GM12873 (cell line): ENCODE results near the gene CREB5.

Source experiments
- TF ChIP-seq, protein P1 (sequence below): IDR thresholded peaks from 2 replicates; pipeline ENCODE4 v1.5.1; 2012; ENCODE audit warnings: low read depth, mild to moderate bottlenecking, moderate library complexity, low read length, control low read depth; ENCODE audit not compliant: insufficient read depth; ENCODE audit errors: missing control alignments

The CREB5 gene

DNA sequence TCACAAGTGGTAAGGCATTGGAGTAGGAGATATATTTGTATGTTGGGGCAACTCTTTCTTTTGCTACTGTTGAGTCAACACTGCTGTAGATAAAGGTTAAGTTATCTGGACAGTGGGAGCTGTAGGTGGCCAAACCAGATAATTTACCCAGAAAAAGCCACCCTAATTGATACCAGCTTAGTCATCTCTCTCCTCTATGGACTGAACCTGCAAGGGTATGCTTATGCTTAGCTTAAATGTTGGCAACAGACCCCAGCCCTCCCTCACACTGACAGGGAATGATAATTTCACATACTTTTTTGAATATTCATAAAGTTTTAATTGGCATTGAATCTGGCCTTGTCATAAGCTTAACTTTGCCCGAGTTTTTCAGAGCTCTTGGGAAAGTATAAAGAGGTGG, 66.3 kb downstream of the CREB5 start:
- TF ChIP-seq, protein P1, sequence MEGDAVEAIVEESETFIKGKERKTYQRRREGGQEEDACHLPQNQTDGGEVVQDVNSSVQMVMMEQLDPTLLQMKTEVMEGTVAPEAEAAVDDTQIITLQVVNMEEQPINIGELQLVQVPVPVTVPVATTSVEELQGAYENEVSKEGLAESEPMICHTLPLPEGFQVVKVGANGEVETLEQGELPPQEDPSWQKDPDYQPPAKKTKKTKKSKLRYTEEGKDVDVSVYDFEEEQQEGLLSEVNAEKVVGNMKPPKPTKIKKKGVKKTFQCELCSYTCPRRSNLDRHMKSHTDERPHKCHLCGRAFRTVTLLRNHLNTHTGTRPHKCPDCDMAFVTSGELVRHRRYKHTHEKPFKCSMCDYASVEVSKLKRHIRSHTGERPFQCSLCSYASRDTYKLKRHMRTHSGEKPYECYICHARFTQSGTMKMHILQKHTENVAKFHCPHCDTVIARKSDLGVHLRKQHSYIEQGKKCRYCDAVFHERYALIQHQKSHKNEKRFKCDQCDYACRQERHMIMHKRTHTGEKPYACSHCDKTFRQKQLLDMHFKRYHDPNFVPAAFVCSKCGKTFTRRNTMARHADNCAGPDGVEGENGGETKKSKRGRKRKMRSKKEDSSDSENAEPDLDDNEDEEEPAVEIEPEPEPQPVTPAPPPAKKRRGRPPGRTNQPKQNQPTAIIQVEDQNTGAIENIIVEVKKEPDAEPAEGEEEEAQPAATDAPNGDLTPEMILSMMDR, result no peak

DNA sequence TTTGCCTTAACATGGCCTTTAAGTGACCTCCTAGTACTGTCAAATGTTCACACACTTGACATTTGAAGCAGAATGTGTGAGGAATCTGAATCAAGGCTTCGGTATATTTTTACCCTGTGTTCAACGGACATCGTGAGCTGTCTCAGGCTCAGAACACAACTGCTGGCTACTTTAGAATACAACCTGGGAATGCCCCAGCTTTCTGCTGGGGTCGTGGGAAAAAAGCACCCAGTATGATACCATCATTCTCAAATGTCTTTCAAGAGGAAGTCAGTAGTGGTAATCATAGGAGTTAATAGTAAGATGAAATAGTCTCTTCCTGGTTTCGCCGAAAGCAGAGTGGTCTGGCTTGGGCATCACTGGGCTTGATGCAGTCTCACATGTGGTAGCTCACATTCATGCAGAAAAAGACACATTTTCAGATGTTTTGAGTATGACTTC, 67.2 kb downstream of the CREB5 start:
- TF ChIP-seq, protein P1, result no peak

DNA sequence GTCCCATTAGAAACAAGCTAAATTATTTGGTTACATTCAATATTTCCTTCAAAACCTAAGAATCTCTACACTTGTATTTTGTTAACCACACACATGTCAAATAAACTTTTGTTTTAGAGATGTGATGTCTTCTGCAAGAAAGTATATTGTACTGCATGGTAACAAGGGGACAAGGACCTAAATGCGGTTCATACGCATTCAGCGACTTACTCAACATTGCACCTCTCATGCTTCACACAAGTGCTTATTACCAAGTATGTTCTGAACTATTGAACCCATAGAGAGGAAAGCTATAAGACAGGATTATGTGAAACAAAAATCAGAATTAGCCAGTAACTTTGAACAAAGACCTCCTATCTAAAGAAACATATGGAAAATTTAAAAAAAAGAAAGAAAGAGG, 68.3 kb downstream of the CREB5 start:
- TF ChIP-seq, protein P1, result no peak

DNA sequence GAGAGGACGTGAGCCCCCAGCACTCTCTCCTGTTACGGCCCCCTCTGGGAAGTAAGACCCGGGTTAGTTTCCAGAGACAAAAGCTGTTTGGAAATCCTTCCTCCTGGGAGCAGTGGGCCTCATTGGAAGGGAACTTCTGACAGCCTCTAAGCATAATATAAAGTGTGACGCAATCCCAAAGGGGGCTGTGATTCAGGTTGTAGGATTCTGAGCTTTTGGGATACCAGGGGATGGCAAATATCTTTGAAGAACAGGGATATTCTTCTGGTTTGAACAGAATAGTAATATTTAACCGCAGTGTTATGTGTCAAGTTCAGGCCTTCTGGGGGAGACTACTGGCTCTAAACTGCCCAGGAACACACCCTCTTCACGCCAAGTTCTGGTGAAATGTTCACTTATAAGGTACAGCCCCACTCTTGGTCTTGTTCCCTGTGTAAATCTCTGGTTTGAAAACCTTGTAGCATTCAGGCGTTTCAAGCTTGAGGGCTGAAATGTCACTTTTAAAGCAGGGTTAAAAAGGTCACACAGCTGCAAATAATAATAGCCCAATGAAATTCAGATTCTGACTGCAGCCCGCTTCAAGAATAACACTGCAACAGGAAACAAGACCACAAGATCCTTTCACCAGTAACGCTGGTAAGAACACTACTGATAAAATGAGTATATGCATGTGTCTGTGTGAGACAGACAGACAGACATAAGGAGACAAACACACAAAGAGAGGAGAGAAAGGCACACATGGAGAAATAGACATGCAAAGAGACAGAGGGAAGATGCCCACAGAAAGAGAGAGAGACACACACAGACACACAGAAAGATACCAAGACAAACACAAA, 69.0 kb downstream of the CREB5 start:
- TF ChIP-seq, protein P1, result no peak

DNA sequence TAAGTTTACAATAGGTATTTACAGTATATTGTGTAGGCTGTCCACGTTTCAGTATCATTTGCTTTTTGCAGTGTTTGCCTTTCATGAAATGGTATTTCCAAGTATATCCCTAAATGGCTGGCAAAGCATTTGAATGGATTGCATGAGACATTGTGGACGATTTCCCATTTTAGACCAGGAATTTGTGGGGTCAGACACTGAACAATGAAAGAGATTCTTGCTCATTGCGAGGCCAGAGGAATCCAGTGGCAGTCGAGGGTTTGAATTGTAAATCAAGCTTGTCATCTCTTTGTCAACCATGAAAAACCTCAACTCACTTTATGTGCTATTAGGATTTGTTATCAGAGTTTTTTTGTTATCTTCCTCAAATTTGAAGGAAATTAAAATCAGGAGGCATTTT, 70.8 kb downstream of the CREB5 start:
- TF ChIP-seq, protein P1, result no peak

DNA sequence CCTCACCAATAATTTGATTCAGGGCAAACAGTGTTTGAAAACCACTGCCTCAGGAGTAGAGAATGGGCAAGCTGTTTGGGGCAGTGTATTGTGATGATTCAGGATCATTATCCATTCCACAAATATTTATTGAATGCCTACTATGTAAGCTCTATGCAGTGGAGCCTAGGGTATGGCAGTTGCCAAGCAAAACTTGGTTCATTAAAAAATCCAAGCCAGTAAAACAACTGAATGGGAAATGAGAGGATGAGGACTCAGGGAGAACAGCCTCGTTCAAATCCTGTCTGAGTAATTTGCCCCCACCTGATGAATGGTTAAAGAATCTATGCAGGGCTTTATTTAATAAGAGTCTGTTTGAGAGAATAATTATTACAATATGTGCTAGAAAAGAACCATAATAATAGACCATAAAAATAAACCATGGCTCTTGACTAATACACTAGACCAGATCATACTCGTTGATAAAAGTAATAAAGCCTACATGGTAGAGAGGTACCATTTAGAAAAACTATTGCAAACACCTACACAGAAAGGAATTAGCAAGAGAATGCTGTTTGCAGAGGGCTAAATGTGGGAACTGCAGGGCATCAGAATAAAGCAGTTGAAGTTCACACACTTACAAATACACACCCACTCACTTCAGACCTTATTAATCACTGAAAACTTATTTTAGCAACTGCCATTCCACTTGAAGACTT, 71.7 kb downstream of the CREB5 start:
- TF ChIP-seq, protein P1, result no peak

DNA sequence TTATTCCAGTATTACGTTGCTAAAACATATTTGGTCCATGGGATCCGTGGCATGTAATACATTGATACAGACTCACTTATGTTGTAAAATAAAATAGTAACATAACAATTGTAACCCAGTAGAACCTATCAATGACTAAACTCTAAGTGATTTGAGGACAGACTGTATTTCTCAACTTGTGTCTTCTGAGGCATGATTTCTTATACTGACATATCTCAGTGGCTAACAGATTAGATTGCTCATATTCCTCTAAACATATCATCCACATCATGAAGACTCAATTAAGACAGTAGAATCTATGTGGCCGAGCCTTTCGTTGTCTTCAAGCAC, 72.3 kb downstream of the CREB5 start:
- TF ChIP-seq, protein P1, result no peak
